Common myeloid progenitor, CD34-positive (primary cell): ENCODE measurements around the gene ADGRA3. TPM values are rescaled to one million over a fixed set of nuclear protein-coding genes. Genes with fewer than 3 reads are reported as not detected.

ENCODE experiments used
- CTCF ChIA-PET: fragments of 350-600 bp; sonication (Branson Sonifier 250); formaldehyde crosslinking; loops from one replicate; lab custom pipeline; 2021; ENCODE audit warnings: antibody characterized with exemption; lab: Charles Lee
- POLR2A ChIA-PET: fragments of 350-600 bp; sonication (Branson Sonifier 250); formaldehyde crosslinking; loops from one replicate; lab custom pipeline; 2021; ENCODE audit warnings: antibody characterized with exemption; lab: Charles Lee
- DNase-seq, 3 donors: peaks; one replicate each; pipeline versions ENCODE4 v3.0.0 to v3.0.0-alpha.2; 2013
- H3K27ac ChIP-seq, 2 experiments: 1 replicate in 1 of 2; 2 replicates in 1 of 2; pipeline ENCODE4 v1.7.0; 2013; ENCODE audit warnings: inconsistent platforms in 2 of 2, low read length in 2 of 2, mild to moderate bottlenecking in 2 of 2, low read depth in 1 of 2, moderate library complexity in 1 of 2; ENCODE audit not compliant: severe bottlenecking in 2 of 2, insufficient read depth in 1 of 2, poor library complexity in 1 of 2
- H3K27me3 ChIP-seq, 5 experiments: replicated peaks in 2 of 5; 1 replicate in 3 of 5; 2 replicates in 2 of 5; pipeline versions ENCODE4 v1.6.1 to v1.7.0; 2013; ENCODE audit warnings: low read length in 4 of 5, mild to moderate bottlenecking in 2 of 5, moderate library complexity in 2 of 5, inconsistent platforms in 1 of 5; ENCODE audit not compliant: insufficient read depth in 5 of 5, control insufficient read depth in 4 of 5
- H3K36me3 ChIP-seq, 4 experiments: 1 replicate in 2 of 4; 2 replicates in 2 of 4; pipeline versions ENCODE4 v1.6.1 to v1.7.0; 2013; ENCODE audit warnings: low read length in 3 of 4, control low read depth in 1 of 4, mild to moderate bottlenecking in 1 of 4; ENCODE audit not compliant: control insufficient read depth in 4 of 4, insufficient read depth in 4 of 4
- H3K4me1 ChIP-seq, 4 experiments: 1 replicate in 3 of 4; 2 replicates in 1 of 4; pipeline versions ENCODE4 v1.6.1 to v1.7.1; 2013; ENCODE audit warnings: low read length in 3 of 4, mild to moderate bottlenecking in 3 of 4, control low read depth in 1 of 4, inconsistent platforms in 1 of 4, moderate library complexity in 1 of 4; ENCODE audit not compliant: control insufficient read depth in 4 of 4, insufficient read depth in 4 of 4; ENCODE audit errors: control extremely low read depth in 1 of 4
- H3K4me3 ChIP-seq, 7 experiments: 1 replicate in 4 of 7; 2 replicates in 3 of 7; pipeline versions ENCODE4 v1.5.1 to v1.7.0; 2013; ENCODE audit warnings: mild to moderate bottlenecking in 7 of 7, low read length in 6 of 7, moderate library complexity in 6 of 7, inconsistent platforms in 2 of 7, low read depth in 2 of 7, control low read depth in 1 of 7; ENCODE audit not compliant: insufficient read depth in 4 of 7, control insufficient read depth in 1 of 7; ENCODE audit errors: extremely low read depth in 1 of 7
- H3K9me3 ChIP-seq, 5 experiments: 1 replicate in 4 of 5; 2 replicates in 1 of 5; pipeline versions ENCODE4 v1.6.1 to v1.7.1; 2013; ENCODE audit warnings: low read length in 4 of 5, mild to moderate bottlenecking in 2 of 5, inconsistent platforms in 1 of 5, low read depth in 1 of 5, moderate library complexity in 1 of 5; ENCODE audit not compliant: control insufficient read depth in 4 of 5, insufficient read depth in 2 of 5; ENCODE audit errors: control extremely low read depth in 1 of 5
- WGBS: methylation state at CpG from one replicate; pipeline ENCODE4 v1.1.5; 2013; ENCODE audit not compliant: insufficient coverage; 5-methylcytosine and 5-hydroxymethylcytosine counted together
- polyA plus RNA-seq: library from polyadenylated mRNA; unstranded; fragments of 120-200 nt; gene quantifications from one replicate; pipeline ENCODE4 v1.2.1, GENCODE V29; 2013

ADGRA3 gene
- 18.1 TPM for polyA plus RNA-seq

- Histone ChIP-seq H3K36me3 (no peaks in the 10 kb centered on the region), H3K9me3 (no peaks in the 10 kb centered on the region), H3K27me3 (no peaks in the 10 kb centered on the region), H3K4me1 (peaks cover 6 to 18% (median 15%) of the 10 kb centered on the region in 4 experiments), H3K4me3 (peak within 1 kb of the TSS; percentile 65 to 84 (median 78)), H3K27ac (no peak within 1 kb of the TSS)
- 2% methylated on average over 51 of the region's 74 CpGs for WGBS
- ChIA-PET CTCF (no interaction called here), POLR2A (no interaction called here)
- DNase-seq: peak; percentile 29 to 62 (median 32)
Observed at GRCh38 chr4:22515888-22516541, at the start of gene ADGRA3. TSS of gene ADGRA3 (minus strand) at chr4:22516066. CDS start at chr4:22515784, 282 bp downstream.

- no peak for DNase-seq
- CTCF ChIA-PET: interaction anchor here (1.5 kb wide), 1 partner anchor 22 kb away, joined by 4 read pairs; no protein-coding TSS in a partner anchor
- H3K27me3 ChIP-seq: no peaks in the 10 kb centered on the region
- no peaks in the 10 kb centered on the region for H3K4me1 ChIP-seq
- no peaks in the 10 kb centered on the region for H3K36me3 ChIP-seq
- POLR2A ChIA-PET: no interaction called here
- no peaks in the 10 kb centered on the region for H3K9me3 ChIP-seq
- no peak overlapping the region for H3K4me3 ChIP-seq
- H3K27ac ChIP-seq: no peak overlapping the region
Observed at GRCh38 chr4:22556495-22556894, 40.6 kb upstream of the ADGRA3 start.

- H3K36me3 ChIP-seq: no peaks in the 10 kb centered on the region
- ChIA-PET CTCF (no interaction called here), POLR2A (no interaction called here)
- H3K4me1 ChIP-seq: no peaks in the 10 kb centered on the region
- H3K4me3 ChIP-seq: no peak overlapping the region
- WGBS: no CpG with 5 or more reads among the region's 2 CpGs
- H3K27ac ChIP-seq: no peak overlapping the region
- H3K9me3 ChIP-seq: no peaks in the 10 kb centered on the region
- no peaks in the 10 kb centered on the region for H3K27me3 ChIP-seq
- DNase-seq: no peak
Observed at GRCh38 chr4:22554670-22555069, 38.8 kb upstream of the ADGRA3 start.

GRCh38 chr4:22553560-22553959, 37.7 kb upstream of the ADGRA3 start:
- no peak overlapping the region for H3K27ac ChIP-seq
- H3K36me3 ChIP-seq: no peaks in the 10 kb centered on the region
- ChIA-PET POLR2A (no interaction called here), CTCF (no interaction called here)
- H3K27me3 ChIP-seq: no peaks in the 10 kb centered on the region
- H3K4me3 ChIP-seq: no peak overlapping the region
- H3K4me1 ChIP-seq: no peaks in the 10 kb centered on the region
- DNase-seq: no peak
- 100% methylated on average over 1 of the region's 3 CpGs for WGBS
- no peaks in the 10 kb centered on the region for H3K9me3 ChIP-seq

GRCh38 chr4:22552812-22553211, 36.9 kb upstream of the ADGRA3 start:
- peak in 2 of 3 donors; percentile 1 to 7 for DNase-seq
- H3K4me3 ChIP-seq: no peak overlapping the region
- 100% methylated on average over 1 of the region's 3 CpGs for WGBS
- H3K9me3 ChIP-seq: peaks cover 0 to 2% (median 0%) of the 10 kb centered on the region in 5 experiments
- H3K27ac ChIP-seq: no peak overlapping the region
- CTCF ChIA-PET: no interaction called here
- H3K4me1 ChIP-seq: no peaks in the 10 kb centered on the region
- no peaks in the 10 kb centered on the region for H3K27me3 ChIP-seq
- POLR2A ChIA-PET: no interaction called here
- H3K36me3 ChIP-seq: no peaks in the 10 kb centered on the region

- WGBS: no CpG with 5 or more reads among the region's 1 CpG
- H3K9me3 ChIP-seq: peaks cover 0 to 4% (median 0%) of the 10 kb centered on the region in 5 experiments
- no peak overlapping the region for H3K4me3 ChIP-seq
- H3K27ac ChIP-seq: no peak overlapping the region
- DNase-seq: peak; percentile 1 to 40 (median 23)
- CTCF ChIA-PET: interaction anchor here (0.9 kb wide), 1 partner anchor 9 kb away, joined by 3 read pairs; no protein-coding TSS in a partner anchor
- H3K27me3 ChIP-seq: no peaks in the 10 kb centered on the region
- H3K36me3 ChIP-seq: no peaks in the 10 kb centered on the region
- POLR2A ChIA-PET: no interaction called here
- H3K4me1 ChIP-seq: no peaks in the 10 kb centered on the region
Observed at GRCh38 chr4:22551550-22551949, 35.7 kb upstream of the ADGRA3 start.

- Histone ChIP-seq H3K4me3 (no peak overlapping the region), H3K4me1 (no peaks in the 10 kb centered on the region), H3K27me3 (no peaks in the 10 kb centered on the region), H3K9me3 (peaks cover 0 to 10% (median 3%) of the 10 kb centered on the region in 5 experiments), H3K27ac (no peak overlapping the region), H3K36me3 (no peaks in the 10 kb centered on the region)
- 100% methylated on average over 1 of the region's 3 CpGs for WGBS
- CTCF ChIA-PET: no interaction called here
- POLR2A ChIA-PET: no interaction called here
- DNase-seq: no peak
Observed at GRCh38 chr4:22546299-22546698, 30.4 kb upstream of the ADGRA3 start.
